SHP77 (cell line): Measurements from ENCODE around the gene PML.
A peak's percentile ranks its signal among the peaks of the same experiment; 100 is the strongest.

Experiments
- DNase-seq, 2 experiments: peaks; one replicate each; lab custom pipeline; 2025; lab: John Stamatoyannopoulos, UW

The PML gene

DNA sequence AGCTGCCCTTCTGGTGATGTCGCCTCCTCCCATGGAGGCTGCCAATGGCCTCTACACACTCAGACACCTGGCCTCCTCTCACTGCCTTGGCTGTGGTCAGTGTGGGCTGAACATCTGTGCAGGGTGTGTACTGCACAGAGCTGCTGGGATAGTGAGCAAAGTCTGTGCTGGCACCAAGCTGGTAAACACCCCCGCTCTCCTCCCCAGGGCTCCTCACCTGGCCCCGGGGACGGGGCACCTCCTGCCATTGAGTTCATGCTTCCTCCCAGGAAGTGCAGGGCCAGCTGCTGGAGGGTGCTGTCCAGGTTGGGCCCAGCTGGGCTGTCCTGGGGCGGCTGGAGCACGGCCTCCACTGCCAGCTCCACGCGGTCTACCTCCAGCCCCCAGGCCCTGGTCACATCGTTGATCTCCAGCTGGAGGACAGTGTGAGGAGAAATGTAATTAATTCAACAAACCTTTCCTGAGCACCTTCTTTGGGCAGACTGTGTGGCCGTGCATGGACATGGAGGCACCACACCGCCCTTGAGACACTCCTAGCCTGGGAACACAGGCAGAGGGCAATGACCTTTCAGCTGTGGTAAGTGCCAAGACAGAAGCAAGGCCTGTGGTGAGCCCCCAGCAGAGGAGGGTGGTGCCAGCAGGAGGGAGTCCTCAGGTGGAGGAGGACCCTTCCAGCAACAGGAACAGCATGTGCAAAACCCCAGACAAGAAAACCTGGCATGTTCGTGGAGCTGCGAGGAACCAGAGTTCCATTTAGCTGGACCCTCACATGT, 9.2 kb upstream of the PML start:
- DNase-seq = no peak

GRCh38 chr15:73986055-73986775, 8.3 kb upstream of the PML start:
- DNase-seq = no peak

- DNase-seq = no peak
Observed at GRCh38 chr15:73986776-73987056, 7.8 kb upstream of the PML start.

GRCh38 chr15:73987250-73987649, 7.3 kb upstream of the PML start:
- DNase-seq = no peak

DNA sequence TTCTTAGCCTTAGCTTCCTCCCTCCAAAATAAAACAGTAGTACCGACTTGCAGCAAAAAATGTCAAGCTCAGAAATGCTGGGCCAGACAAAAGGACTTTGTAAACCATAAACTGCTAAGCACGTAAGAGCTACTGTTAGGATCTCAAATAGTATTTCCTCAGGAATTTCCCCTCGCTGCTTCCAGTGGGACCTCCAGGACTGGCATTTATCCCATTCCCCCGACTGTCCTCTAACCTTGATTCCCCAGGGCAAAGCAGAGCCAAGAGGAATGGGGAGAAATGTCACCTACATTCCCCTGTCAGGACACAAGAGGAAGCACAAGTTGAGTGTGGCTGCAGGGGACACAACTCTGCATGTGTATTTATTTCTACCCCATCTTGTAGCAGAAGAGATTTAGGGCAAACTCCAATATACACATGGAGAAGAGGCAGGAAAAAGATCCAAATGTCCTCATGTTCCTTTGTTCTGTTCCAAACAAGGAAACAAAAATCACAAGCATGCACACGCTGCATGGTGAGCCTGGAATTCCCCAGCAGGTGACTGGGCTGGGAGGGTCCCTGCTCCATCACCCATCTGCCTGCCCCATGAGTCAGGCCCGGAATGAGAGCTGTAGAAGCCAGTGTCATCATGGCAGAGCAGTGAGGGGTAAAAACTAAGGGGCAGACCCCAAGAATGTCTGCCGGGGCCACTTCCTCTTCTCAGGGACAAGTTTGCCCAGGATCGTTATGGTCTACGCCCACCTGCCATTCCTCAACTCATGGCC, 6.7 kb upstream of the PML start:
- DNase-seq = no peak

DNA sequence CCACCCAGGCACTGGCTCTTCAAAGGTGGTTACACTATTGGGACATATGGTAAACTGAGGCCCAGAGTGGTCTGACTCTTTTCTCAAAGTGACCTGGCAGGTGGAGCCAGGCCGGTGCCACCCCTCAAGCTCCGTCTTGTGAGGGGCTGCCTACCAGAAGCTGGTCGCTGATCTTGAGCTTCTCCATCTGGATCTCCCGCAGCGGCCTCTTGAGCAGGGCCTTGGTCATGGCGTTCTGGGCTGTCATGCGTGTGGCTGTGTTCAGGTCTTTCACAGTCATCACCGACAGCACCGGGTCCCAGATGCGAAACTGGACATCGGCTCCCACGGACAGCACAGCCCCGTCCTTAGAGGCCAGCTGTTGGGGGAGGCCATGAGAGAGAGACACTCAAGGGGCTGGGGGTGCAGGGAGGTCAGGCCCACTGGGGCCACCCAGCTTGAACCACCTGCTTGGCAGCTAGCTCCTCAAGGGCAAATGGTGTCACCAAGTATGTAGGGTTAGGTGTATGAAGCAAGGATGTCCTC, 6.0 kb upstream of the PML start:
- DNase-seq = no peak

DNA sequence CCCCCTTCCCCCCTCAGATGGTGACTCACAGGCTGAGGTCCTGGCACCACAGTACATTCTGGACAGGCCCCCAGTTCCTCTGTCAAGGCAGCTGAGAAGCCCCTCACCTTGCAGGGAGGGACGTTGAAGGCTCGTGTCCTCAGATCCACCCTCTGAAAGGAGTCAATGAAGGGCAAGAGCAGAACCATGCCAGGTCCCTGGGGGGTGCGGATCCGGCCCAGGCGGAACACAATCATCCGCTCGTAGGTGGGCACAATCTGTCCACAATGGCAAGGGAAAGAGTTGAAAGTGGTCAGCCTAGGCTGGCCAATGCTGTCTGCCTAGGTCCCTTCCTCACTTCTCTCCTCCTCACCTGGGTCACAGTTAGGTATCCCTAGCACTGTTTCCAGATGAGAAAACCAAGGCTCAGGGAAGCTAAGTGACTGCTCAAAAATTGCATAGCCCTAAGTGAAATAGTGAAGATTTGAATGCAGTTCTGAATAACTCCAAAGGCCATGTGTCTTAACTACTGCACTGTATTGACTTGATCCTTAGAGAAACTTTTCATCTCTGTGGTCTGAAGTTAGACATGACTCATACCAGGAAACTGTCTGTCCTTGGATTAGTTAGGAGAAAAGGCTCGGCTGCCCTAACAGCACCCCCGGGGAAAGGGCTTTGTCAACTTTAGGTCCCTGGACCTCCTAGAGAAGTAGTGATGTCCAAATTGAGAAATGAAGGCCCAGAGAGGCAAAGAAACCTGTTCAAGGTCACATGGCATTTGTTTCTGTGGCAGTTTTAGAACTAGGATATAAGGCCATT, 5.3 kb upstream of the PML start:
- DNase-seq = no peak

DNA sequence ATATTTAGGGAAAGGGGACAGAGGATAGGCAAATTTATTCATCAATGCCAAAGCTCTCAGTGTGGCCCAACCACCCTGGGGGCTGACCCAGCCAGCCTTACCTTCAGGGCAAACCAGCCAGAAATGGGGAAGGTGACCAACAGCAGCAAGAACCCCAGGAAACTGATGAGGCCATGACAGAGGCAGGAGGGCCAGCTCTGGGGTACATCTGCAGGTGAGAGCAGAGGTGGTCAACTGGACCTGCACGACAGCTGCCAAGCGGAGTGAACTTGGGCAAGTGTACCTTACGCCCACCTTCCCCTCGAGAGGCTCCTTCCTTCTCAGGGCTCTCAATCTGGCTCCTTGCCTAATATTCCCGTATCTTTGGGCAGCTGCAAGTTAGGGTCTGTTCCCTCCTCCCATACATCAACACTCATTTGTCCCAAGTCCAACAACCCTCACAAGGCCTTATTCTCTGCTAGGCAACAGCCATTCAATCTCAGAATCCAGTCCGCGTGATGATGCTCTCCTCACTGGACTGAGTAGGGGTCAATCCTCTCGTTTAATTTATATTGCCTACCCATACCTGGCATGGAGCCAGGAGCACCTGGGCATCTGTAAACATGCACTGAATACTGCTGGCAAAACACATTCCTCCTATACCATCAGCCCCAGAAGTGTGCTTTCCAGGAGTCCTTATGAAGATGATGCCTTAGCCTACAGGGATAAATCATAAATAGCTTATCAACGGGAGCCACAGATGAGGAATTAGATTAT, 4.1 kb upstream of the PML start:
- DNase-seq = no peak

DNA sequence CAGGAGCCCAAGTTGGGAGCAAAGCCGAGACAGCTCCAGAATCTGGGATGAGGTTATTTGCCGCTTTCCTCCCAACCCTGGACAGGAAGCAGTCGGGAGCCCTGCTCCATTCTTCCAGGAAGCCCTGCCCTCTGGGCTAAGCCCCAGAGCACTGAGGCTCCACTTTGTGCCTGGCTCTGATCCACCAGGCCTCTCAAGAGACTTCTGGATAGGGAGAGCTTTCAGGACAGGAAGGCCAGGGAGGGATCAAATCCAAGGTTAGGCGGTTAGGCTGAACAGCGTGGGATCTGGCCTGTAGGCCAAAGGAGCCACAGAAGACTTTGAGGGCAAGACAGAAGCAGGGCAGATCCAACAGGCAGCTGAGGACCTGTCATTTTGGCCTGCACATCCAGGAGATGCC, 3.3 kb upstream of the PML start:
- DNase-seq = no peak

GRCh38 chr15:73991726-73992593, 2.6 kb upstream of the PML start, which contains the start of gene STOML1:
STOML1 (minus strand) TSS chr15:73992295; CDS start chr15:73992223, 72 bp downstream.
- peak; percentile 80 to 92 for DNase-seq

DNA sequence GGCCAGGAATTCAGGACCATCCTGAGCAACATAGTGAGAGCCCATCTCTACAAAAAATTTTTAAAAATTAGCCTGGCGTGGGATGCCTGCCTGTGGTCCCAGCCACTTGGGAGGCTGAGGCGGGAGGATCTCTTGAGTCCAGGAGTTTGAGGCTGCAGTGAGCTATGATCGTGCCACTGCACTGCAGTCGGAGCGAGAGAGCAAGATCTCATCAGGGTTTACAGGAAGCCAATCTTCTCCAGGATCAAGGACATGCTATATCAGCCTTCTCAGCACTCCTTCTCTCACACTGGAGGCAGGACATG, 2.0 kb upstream of the PML start:
- DNase-seq = no peak

- no peak for DNase-seq
Observed at GRCh38 chr15:73993211-73993994, 1.1 kb upstream of the PML start.

DNA sequence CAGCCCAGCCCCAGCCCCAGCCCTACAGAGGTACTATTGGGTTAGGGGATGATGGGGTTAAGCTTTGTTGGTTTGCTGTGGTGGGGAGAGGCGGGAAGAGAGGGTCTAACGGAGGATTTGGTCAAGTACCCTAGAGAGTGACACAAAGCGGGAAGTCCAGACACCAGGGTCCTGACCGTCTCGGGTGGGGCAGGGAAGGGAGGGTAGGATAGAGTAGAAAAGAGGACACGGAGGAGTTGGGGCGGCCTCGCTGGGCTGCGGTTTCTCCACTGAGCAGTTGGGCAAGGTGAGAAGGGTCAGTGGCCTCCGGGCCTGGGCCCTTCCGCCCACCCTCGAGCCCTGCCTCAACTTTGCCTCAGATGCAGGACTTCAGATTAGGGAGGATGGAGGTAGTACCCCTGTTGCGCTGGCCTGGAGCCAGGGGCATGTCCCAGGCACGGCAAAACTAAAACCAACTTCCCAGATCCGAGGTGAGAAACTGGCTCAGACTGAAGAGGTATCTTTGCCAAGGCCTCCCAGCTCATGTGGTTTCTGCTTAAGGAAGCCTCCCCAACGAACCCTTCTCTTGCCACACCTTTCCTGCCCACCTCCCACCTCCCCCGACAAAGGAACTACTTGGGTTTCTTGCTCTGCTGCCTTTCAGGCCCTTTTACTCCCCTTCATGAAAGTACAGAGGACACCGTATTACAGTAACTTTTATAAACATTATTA, 551 bp downstream of the PML start:
- no peak for DNase-seq

DNA sequence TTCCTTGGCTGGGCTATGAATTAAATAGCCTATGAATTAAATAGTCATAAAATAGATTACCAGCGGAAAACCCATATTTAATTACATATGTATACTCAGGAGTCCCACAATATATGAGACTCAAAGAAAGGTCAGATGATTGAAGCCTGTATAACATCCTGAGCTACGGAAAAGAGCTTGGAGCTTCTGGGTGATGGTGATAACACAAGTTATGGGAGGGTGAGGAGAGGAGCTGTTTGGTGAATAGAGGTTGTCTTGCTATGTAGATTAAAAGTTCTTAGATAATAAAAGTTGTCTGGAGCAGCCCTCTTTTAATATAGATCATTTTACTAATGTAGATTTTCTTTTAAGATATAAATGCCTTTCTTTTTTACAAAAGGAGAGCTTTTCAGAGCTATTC, 1.8 kb downstream of the PML start:
- DNase-seq = no peak

DNA sequence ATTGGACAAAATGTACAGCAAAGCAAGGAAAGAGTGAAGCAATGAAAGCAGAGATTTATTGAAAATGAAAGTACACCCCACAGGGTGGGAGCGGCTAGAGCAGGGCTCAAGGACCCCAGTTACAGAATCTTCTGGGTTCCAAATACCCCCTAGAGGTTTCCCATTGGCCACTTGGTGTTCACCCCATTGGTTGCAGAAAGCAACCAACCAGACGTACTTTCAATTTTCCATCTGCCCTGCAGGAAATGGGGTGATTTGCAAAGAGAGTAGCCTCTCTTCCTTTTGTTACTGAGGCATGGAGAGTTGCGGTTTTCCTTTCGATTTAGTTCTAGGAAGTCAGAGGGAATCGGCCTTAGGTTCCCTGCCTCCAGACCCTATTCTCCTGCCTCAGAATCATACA, 2.4 kb downstream of the PML start:
- no peak for DNase-seq

GRCh38 chr15:73997986-73998385, 3.5 kb downstream of the PML start:
- no peak for DNase-seq

DNA sequence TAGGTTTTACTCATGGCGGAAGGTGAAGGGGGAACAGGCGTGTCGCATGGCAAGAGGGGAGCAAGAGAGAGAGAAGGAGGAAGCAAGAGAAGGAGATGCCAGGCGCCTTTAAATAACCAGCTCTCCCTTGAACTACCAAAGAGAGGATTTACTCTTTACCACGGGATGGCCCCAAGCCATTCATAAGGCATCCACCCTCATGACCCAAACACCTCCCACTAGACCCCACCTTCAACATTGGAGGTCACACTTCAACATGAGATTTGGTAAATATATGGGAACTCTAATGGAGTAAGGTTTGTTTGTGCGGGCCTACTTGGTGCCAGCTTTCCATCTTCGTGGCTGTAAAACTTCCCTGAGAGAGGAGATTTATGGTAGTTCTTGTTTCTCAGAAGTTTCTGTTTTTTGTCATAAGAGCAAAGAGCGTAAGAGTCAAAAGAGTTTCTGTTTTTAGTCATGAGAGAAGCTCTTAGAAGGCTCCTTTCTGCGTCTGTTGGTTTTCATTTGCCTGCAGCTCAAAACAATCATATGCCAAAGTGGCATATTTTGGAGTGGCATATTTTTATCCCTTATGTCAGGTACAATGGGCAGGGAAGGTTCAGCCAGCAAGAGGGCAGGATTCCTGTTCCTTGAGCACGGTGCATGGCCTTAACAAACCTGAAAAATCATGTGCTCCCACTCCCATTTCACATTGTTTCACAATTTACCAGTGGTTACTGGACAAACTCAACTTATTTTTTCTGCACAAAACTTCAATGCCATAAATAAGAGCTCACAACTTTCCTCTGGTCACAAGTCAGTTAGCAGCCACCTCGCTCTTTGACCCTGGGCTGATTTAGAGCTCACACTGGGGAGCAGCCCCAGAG, 12.5 kb downstream of the PML start:
- DNase-seq = no peak

GRCh38 chr15:74007820-74008371, 13.4 kb downstream of the PML start:
- no peak for DNase-seq
